ENCODE data around the gene SLC37A4. TPM values are rescaled to one million over a fixed set of nuclear protein-coding genes. Genes with fewer than 3 reads are reported as not detected.

The SLC37A4 gene
- total and polyA plus RNA-seq, 2 of the 13 experiments (the other 11 are each of a cell fraction or from before 2014, with no cell fraction given), result 43.0 to 56.1 TPM

GRCh38 chr11:118998388-118998717 is 32.3 kb downstream of the SLC37A4 start (continued):
- TF ChIP-seq AHDC1 (CRISPR knock-in tag; IDR thresholded peaks at IDR 0.05; ENCODE audit: borderline replicate concordance) (0 out of 2 replicates have a peak, but pooled peaks have one; percentile 19), ZNF264 (CRISPR knock-in tag; IDR thresholded peaks at IDR 0.05) (no peak), ZZZ3 (CRISPR knock-in tag; IDR thresholded peaks at IDR 0.05; ENCODE audit: borderline replicate concordance) (0 out of 2 replicates have a peak, but pooled peaks have one; percentile 34), NFATC3 (CRISPR knock-in tag; IDR thresholded peaks at IDR 0.05) (no peak), CAMTA2 (CRISPR knock-in tag; IDR thresholded peaks at IDR 0.05; ENCODE audit: borderline replicate concordance) (0 out of 2 replicates have a peak, but pooled peaks have one; percentile 13), DPF2 (CRISPR knock-in tag; IDR thresholded peaks at IDR 0.05; ENCODE audit: borderline replicate concordance, low read depth) (0 out of 2 replicates have a peak, but pooled peaks have one; percentile 30), ASH2L (IDR thresholded peaks at IDR 0.05; ENCODE audit: insufficient read length, low read depth, low read length) (peak; percentile 18), PAWR (CRISPR knock-in tag; IDR thresholded peaks at IDR 0.05; ENCODE audit: borderline replicate concordance) (0 out of 2 replicates have a peak, but pooled peaks have one; percentile 55), LBX2 (CRISPR knock-in tag; IDR thresholded peaks at IDR 0.05; ENCODE audit: borderline replicate concordance) (peak; percentile 65; the same call in 1 of the 2 replicates), RBFOX2 (IDR thresholded peaks at IDR 0.05; ENCODE audit: low read depth, low read length) (peak; percentile 21), CHCHD3 (CRISPR knock-in tag; IDR thresholded peaks at IDR 0.05) (no peak), ATF6 (CRISPR knock-in tag; conservative IDR thresholded peaks at IDR 0.05) (no peak), NFYC (CRISPR knock-in tag; IDR thresholded peaks at IDR 0.05) (no peak), TBX2 (CRISPR knock-in tag; IDR thresholded peaks at IDR 0.05; ENCODE audit: borderline replicate concordance) (peak; percentile 3; the same call in 1 of the 2 replicates), ZNF251 (CRISPR knock-in tag; IDR thresholded peaks at IDR 0.05) (0 out of 2 replicates have a peak, but pooled peaks have one; percentile 55), ARID4A (CRISPR knock-in tag; IDR thresholded peaks at IDR 0.05; ENCODE audit: borderline replicate concordance) (peak; percentile 7; the same call in 1 of the 2 replicates), SMAD3 (CRISPR knock-in tag; IDR thresholded peaks at IDR 0.05) (no peak)

All from HepG2 (cell line).